CD14-positive monocyte (primary cell): ENCODE measurements around the gene PRR18. TPM values are rescaled to one million over a fixed set of nuclear protein-coding genes. Genes with fewer than 3 reads are reported as not detected.

Experiments
- DNase-seq, 3 donors: peaks; one replicate each; pipeline ENCODE4 v3.0.0-alpha.2; 2011 to 2022
- H2AFZ ChIP-seq: 2 replicates; pipeline ENCODE4 v1.6.0; 2012; ENCODE audit warnings: mild to moderate bottlenecking, low read depth, low read length, inconsistent platforms; ENCODE audit not compliant: insufficient read depth, poor library complexity, severe bottlenecking
- H3K27ac ChIP-seq, 2 donors: 1 replicate in 1 of 2; 2 replicates in 1 of 2; pipeline ENCODE4 v1.5.1; 2012 to 2013; ENCODE audit warnings: low read length in 2 of 2, control low read depth in 1 of 2, inconsistent platforms in 1 of 2, low read depth in 1 of 2, mild to moderate bottlenecking in 1 of 2
- H3K27me3 ChIP-seq, 2 donors: one replicate each; pipeline versions ENCODE4 v1.6.0 to v1.6.1; 2011 to 2013; ENCODE audit warnings: low read length in 2 of 2; ENCODE audit not compliant: control insufficient read depth in 2 of 2, insufficient read depth in 2 of 2
- H3K36me3 ChIP-seq, 2 donors: replicated peaks in 1 of 2; 1 replicate in 1 of 2; 2 replicates in 1 of 2; pipeline versions ENCODE4 v1.5.1 to v1.6.1; 2012 to 2013; ENCODE audit warnings: low read length in 2 of 2, control low read depth in 1 of 2, inconsistent platforms in 1 of 2, mild to moderate bottlenecking in 1 of 2; ENCODE audit not compliant: insufficient read depth in 2 of 2, control insufficient read depth in 1 of 2
- H3K4me1 ChIP-seq, 2 donors: 1 replicate in 1 of 2; 2 replicates in 1 of 2; pipeline versions ENCODE4 v1.5.1 to v1.6.1; 2012 to 2013; ENCODE audit warnings: low read length in 2 of 2, control low read depth in 1 of 2, inconsistent platforms in 1 of 2, mild to moderate bottlenecking in 1 of 2, moderate library complexity in 1 of 2; ENCODE audit not compliant: insufficient read depth in 2 of 2, control insufficient read depth in 1 of 2
- H3K4me2 ChIP-seq: replicated peaks from 2 replicates; pipeline ENCODE3; 2012; ENCODE audit warnings: low read length, moderate library complexity, mild to moderate bottlenecking; ENCODE audit not compliant: poor library complexity, severe bottlenecking; ENCODE audit errors: extremely low read depth
- H3K4me3 ChIP-seq, 3 experiments: fragments of 200-600 bp in 1 of 3; sonication (generic) in 1 of 3; replicated peaks in 1 of 3; 1 replicate in 2 of 3; 2 replicates in 1 of 3; pipeline ENCODE4 v1.5.1; 2011 to 2013; ENCODE audit warnings: low read length in 3 of 3, mild to moderate bottlenecking in 3 of 3, control low read depth in 2 of 3, low read depth in 2 of 3, inconsistent platforms in 1 of 3, moderate library complexity in 1 of 3
- H3K79me2 ChIP-seq: 2 replicates; pipeline ENCODE4 v1.6.0; 2012; ENCODE audit warnings: mild to moderate bottlenecking, control low read depth, inconsistent platforms, low read length, moderate library complexity; ENCODE audit not compliant: insufficient read depth
- H3K9ac ChIP-seq: 2 replicates; pipeline ENCODE4 v1.6.0; 2017; ENCODE audit warnings: low read length, mild to moderate bottlenecking; ENCODE audit not compliant: insufficient read depth, poor library complexity, severe bottlenecking
- H3K9me3 ChIP-seq, 2 donors: replicated peaks in 1 of 2; 1 replicate in 1 of 2; 2 replicates in 1 of 2; pipeline versions ENCODE4 v1.5.1 to v1.6.1; 2012 to 2013; ENCODE audit warnings: low read length in 2 of 2, control low read depth in 1 of 2; ENCODE audit not compliant: control insufficient read depth in 1 of 2, insufficient read depth in 1 of 2
- H4K20me1 ChIP-seq: 2 replicates; pipeline ENCODE4 v1.6.0; 2012; ENCODE audit warnings: mild to moderate bottlenecking, low read length, control low read depth, moderate library complexity; ENCODE audit not compliant: insufficient read depth
- H3K27ac Mint-ChIP-seq, 7 donors: one replicate each; pipeline ENCODE4 v1.8.0; 2020; ENCODE audit warnings: mild to moderate bottlenecking in 7 of 7, mixed read lengths in 7 of 7, moderate library complexity in 6 of 7, inconsistent platforms in 2 of 7
- H3K27me3 Mint-ChIP-seq, 3 donors: one replicate each; pipeline ENCODE4 v1.8.0; 2021 to 2022; ENCODE audit warnings: low read depth in 3 of 3, mild to moderate bottlenecking in 3 of 3, mixed read lengths in 3 of 3, moderate library complexity in 3 of 3, inconsistent platforms in 1 of 3
- H3K36me3 Mint-ChIP-seq, 2 donors: one replicate each; pipeline ENCODE4 v1.8.0; 2020; ENCODE audit warnings: mixed read lengths in 2 of 2, inconsistent platforms in 1 of 2, mild to moderate bottlenecking in 1 of 2
- H3K4me1 Mint-ChIP-seq: one replicate; pipeline ENCODE4 v1.8.0; 2020; ENCODE audit warnings: mild to moderate bottlenecking, mixed read lengths
- H3K4me3 Mint-ChIP-seq, 2 donors: one replicate each; pipeline ENCODE4 v1.8.0; 2020; ENCODE audit warnings: mild to moderate bottlenecking in 2 of 2, mixed read lengths in 2 of 2, moderate library complexity in 1 of 2
- H3K9me3 Mint-ChIP-seq, 7 donors: one replicate each; pipeline ENCODE4 v1.8.0; 2020 to 2022; ENCODE audit warnings: mixed read lengths in 7 of 7, mild to moderate bottlenecking in 6 of 7, moderate library complexity in 6 of 7, inconsistent platforms in 2 of 7
- CTCF ChIP-seq: fragments of 200-600 bp; IDR thresholded peaks from one replicate; pipeline ENCODE4 v1.8.0; 2022; ENCODE audit warnings: antibody characterized with exemption, mild to moderate bottlenecking
- WGBS: methylation state at CpG from one replicate; pipeline ENCODE4 v1.1.5; 2013; ENCODE audit warnings: missing lambda C conversion rate; ENCODE audit not compliant: insufficient coverage; 5-methylcytosine and 5-hydroxymethylcytosine counted together
- intact Hi-C, 2 donors: fragments of 100-400 bp; cut with micrococcal nuclease; formaldehyde crosslinking; loops; one replicate each; pipeline versions ENCODE4 v1.15.0 to v1.15.1; 2023
- polyA plus RNA-seq, 3 donors: library from polyadenylated mRNA; depleted of rRNA in 1 of 3; unstranded in 2 of 3; stranded (reverse) in 1 of 3; fragments of 300-500 nt in 2 of 3; fragments of >200 nt in 1 of 3; fragmentation: Illumina TruSeq in 2 of 3; gene quantifications; 1 replicate in 2 of 3; 2 replicates in 1 of 3; pipeline ENCODE4 v1.2.3, GENCODE V29; 2012 to 2021

The PRR18 gene
- polyA plus RNA-seq, 3 donors: not detected

- intact Hi-C loops: loop anchor here in 1 of 2 donors (5.0 kb wide), 1 partner anchor 79 kb away; the partner anchor contains the start of gene SFT2D1
- H3K27ac ChIP-seq: no peak overlapping the region
- no peaks in the 10 kb centered on the region for H4K20me1 ChIP-seq
- H3K9ac ChIP-seq: no peak overlapping the region
- Mint-ChIP-seq H3K27me3 (peaks cover 0 to 4% (median 2%) of the 10 kb centered on the region in 3 donors), H3K9me3 (no peaks in the 10 kb centered on the region), H3K4me3 (no peak overlapping the region), H3K36me3 (no peaks in the 10 kb centered on the region), H3K27ac (peak overlapping the region in 6 of 7 donors; percentile 7 to 76 (median 52)), H3K4me1 (peaks cover 36% of the 10 kb centered on the region)
- peaks cover 31 to 34% of the 10 kb centered on the region in 2 donors for H3K4me1 ChIP-seq
- 64% methylated on average over 7 of the region's 17 CpGs for WGBS
- H2AFZ ChIP-seq: peak overlapping the region; percentile 41
- DNase-seq: peak; percentile 30 to 81 (median 55)
- H3K4me2 ChIP-seq: no peak overlapping the region
- no peaks in the 10 kb centered on the region for H3K79me2 ChIP-seq
- no peaks in the 10 kb centered on the region for H3K9me3 ChIP-seq
- H3K27me3 ChIP-seq: no peaks in the 10 kb centered on the region
- no peak overlapping the region for H3K4me3 ChIP-seq
- TF ChIP-seq CTCF: no peak
- no peaks in the 10 kb centered on the region for H3K36me3 ChIP-seq
These were observed 45.3 kb downstream of the PRR18 start for GRCh38 chr6:166262743-166263515.

GRCh38 chr6:166259296-166259977 lies 48.8 kb downstream of the PRR18 start:
- peak overlapping the region; percentile 95 to 99 for H3K27ac ChIP-seq
- peak overlapping the region in 2 of 3 experiments; percentile 3 to 39 for H3K4me3 ChIP-seq

More at GRCh38 chr6:166259296-166259977, 48.8 kb downstream of the PRR18 start:
- Histone ChIP-seq H2AFZ (peak overlapping the region; percentile 64), H3K27me3 (no peaks in the 10 kb centered on the region), H4K20me1 (no peaks in the 10 kb centered on the region), H3K79me2 (no peaks in the 10 kb centered on the region), H3K9ac (peak overlapping the region; percentile 75), H3K4me1 (peaks cover 36 to 44% of the 10 kb centered on the region in 2 donors), H3K4me2 (peak overlapping the region; percentile 53), H3K9me3 (no peaks in the 10 kb centered on the region), H3K36me3 (no peaks in the 10 kb centered on the region)
- peaks cover 5 to 9% (median 9%) of the 10 kb centered on the region in 3 donors for H3K27me3 Mint-ChIP-seq
- peak overlapping the region; percentile 99 to 100 (median 99) for H3K27ac Mint-ChIP-seq
- H3K36me3 Mint-ChIP-seq: peaks cover 3% of the 10 kb centered on the region in 2 donors
- H3K9me3 Mint-ChIP-seq: peaks cover 0 to 2% (median 0%) of the 10 kb centered on the region in 7 donors
- peak; percentile 73 to 91 (median 79) for DNase-seq
- WGBS: 21% methylated on average over 13 of the region's 20 CpGs
- TF ChIP-seq CTCF: no peak
- H3K4me3 Mint-ChIP-seq: peak overlapping the region; percentile 66 to 80
- peaks cover 52% of the 10 kb centered on the region for H3K4me1 Mint-ChIP-seq
- intact Hi-C loops: loop anchor here (5.0 to 10.0 kb wide), 2 partner anchors 123 to 365 kb away; partner anchors contain the start of genes RPS6KA2 (in 2 of the 2) and MPC1 (in 1 of the 2)
